GM18502 (cell line): Measurements from ENCODE around the gene WEE1.
A peak's percentile ranks its signal among the peaks of the same experiment; 100 is the strongest.

ENCODE experiments used
- ATAC-seq: cut with Tn5 transposase; IDR thresholded peaks from one replicate; pipeline ENCODE4 v1.9.1; 2021; ENCODE audit warnings: mild to moderate bottlenecking; ENCODE audit not compliant: unreplicated experiment, poor library complexity

Gene WEE1

DNA sequence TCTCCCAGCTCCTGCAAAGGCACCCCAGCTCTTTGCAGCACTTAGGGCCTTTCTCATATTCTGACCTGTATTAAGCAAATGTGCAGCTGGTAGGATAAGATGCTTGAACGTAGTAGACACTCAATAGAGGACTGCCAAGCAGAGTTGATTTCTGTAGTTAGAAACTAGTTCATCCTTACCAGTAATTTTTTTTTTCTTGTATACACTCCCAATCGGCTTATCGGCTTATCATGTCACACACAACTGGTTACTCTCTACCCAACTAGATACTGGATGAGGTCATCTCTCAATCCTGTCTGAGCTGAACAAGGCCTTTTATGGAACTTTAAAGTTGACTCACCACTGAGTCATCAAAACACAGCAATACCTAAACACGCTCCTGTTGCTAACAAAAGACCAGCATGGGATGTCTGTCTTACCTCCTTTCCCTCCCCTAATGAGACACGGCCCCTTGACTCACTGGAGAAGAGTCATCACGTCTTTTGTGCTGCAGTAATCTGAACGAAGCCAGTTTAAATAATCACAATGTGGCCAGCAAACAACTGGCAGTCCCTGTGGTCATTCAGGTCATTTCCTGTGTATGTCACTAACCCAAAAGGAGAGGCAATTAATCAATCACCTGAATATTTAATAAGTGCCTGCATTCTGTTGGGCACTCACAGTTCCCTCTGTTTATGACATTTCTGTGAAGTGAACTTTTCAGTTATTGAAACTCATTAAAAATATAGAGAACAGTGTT is 7.5 kb upstream of the WEE1 start:
- peak; percentile 93 for ATAC-seq

- no peak for ATAC-seq
Measured at GRCh38 chr11:9566561-9567063, 6.9 kb upstream of the WEE1 start.

GRCh38 chr11:9567401-9567800 is 6.1 kb upstream of the WEE1 start:
- no peak for ATAC-seq

GRCh38 chr11:9568161-9568853 is 5.2 kb upstream of the WEE1 start:
- ATAC-seq = no peak

- no peak for ATAC-seq
Measured at GRCh38 chr11:9568854-9569587, 4.4 kb upstream of the WEE1 start.

DNA sequence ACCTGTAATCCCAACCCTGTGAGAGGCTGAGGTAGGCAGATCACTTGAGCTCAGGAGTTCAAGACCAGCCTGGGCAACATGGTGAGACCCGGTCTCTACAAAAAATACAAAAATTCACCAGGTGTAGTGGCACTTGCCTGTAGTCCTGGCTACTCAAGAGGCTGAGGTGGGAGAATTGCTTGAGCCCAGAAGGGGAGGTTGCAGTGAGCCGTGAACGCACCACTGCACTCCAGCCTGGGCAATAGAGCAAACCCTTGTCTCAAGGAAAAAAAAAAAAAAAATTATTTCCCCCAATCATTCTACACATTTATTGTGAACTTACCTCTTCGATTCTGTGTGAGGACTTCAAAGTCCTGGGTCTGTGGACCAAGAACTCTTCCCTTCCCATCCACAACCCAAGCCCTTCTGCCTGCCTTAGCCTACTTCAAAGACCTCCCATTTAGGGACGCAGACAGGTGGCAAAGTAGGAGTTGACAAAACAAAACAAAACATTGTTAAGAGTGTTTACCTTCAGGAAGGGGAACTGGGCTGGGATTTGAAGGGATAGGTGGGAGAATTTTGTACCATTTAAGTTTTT is 3.8 kb upstream of the WEE1 start:
- no peak for ATAC-seq

GRCh38 chr11:9570313-9571025 is 3.0 kb upstream of the WEE1 start:
- no peak for ATAC-seq

GRCh38 chr11:9571071-9571762 is 2.3 kb upstream of the WEE1 start:
- ATAC-seq = no peak

GRCh38 chr11:9571763-9572115 is 1.7 kb upstream of the WEE1 start:
- no peak for ATAC-seq

DNA sequence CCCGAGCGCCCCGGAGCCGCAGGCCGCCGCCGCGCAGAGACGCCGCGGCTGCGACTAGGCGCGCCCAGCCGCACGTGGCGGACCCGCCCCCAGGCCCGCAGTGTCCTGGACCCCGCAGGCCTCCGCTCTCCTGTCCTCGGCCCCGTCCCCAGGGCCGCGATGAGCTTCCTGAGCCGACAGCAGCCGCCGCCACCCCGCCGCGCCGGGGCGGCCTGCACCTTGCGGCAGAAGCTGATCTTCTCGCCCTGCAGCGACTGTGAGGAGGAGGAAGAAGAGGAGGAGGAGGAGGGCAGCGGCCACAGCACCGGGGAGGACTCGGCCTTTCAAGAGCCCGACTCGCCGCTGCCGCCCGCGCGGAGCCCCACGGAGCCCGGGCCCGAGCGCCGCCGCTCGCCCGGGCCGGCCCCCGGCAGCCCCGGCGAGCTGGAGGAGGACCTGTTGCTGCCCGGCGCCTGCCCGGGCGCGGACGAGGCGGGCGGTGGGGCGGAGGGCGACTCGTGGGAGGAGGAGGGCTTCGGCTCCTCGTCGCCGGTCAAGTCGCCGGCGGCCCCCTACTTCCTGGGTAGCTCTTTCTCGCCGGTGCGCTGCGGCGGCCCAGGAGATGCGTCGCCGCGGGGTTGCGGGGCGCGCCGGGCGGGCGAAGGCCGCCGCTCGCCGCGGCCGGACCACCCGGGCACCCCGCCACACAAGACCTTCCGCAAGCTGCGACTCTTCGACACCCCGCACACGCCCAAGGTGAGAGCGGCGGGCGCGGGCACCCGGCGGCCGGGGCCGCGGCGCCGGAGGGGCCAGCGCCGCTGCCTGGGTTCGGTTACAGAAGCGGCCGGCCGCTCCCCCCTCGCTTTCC is 528 bp downstream of the WEE1 start:
- ATAC-seq = peak; percentile 38

DNA sequence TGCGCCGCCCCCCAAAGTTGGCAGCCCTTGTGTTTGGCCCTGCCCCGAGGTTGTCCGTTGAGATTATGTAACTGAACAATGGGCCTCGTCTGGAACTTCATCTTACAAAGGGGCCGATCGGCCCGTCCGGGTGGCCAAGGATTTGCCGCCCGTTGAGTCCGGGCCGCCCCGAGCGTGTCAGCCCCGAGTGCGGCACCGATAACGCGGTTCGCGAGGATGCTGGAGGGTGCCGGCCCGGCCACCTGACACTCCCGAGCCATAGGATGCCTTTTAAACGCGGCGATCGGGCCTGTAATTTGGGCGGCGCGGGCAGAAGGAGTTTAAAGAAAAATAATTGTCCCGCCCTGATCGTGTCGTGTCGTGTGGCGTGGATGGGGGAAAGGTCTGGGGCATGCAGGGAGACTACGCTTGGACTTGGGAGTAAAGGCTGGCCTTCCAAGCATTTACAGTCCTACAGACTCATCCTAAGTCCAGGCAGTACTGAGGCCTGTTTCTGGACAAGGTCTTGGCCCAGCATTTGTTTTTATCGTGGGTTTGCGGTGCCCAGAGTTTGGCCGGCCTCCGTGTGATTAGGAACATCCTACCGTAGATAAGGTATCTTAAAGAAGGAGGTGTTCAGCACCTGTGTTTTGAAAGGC is 1.3 kb downstream of the WEE1 start:
- ATAC-seq = no peak

DNA sequence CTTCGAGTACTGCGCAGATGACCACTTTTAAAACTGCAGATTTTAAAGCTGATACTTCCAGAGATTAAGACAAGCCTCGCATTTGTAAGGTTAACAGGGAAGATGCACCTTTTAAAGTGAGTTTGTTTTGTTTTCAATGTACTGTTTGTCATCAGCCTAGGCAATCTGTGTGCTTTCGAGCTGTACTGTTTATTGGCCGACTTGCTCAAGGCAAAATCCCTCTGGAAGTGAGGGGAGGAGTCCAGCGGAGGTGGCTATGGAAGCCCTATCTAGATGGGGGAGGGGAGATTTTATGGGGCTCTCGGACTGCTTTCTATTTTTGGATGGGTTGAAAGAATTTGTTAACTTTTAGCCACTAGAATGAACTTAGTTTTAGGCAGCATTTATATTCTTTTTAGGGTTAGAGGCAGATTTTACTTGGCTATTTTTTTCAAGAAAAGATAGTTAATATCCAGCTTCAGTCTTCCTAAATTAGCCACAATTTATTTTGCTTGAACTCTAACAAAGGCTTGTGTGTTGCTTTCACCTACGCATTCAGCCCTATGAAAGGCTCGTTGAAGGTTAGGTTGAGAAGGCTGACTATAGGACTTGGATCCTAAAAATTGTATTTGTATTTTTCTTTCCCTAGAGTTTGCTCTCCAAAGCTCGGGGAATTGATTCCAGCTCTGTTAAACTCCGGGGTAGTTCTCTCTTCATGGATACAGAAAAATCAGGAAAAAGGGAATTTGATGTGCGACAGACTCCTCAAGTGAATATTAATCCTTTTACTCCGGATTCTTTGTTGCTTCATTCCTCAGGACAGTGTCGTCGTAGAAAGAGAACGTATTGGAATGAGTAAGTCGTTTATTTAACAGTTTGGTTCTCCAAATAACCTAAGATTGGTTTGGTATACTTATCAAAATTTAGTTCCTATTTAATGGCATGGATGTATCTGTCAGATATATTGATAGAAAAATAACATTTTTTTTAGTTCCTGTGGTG is 2.1 kb downstream of the WEE1 start:
- ATAC-seq = no peak

- ATAC-seq = no peak
Measured at GRCh38 chr11:9576701-9577381, 3.4 kb downstream of the WEE1 start.

DNA sequence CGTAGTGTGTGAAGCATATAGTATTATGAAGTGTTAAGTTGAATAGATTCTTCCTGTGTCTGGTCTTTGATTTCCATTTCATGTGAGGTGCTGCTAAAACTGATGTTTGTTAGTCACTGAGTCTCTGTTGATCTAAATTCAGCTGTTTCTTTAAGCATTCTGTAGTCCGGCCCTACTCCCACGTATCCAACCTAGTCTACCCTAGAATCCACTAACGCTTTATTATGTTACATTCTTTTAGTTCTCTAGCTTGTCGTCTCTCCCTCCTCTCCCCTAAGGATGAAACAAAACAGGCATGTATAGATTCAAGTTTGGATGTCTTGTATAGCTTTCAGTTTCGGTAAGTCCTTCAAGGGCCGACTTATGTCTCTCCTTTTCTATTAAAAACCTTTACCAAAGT is 4.1 kb downstream of the WEE1 start:
- ATAC-seq = no peak

DNA sequence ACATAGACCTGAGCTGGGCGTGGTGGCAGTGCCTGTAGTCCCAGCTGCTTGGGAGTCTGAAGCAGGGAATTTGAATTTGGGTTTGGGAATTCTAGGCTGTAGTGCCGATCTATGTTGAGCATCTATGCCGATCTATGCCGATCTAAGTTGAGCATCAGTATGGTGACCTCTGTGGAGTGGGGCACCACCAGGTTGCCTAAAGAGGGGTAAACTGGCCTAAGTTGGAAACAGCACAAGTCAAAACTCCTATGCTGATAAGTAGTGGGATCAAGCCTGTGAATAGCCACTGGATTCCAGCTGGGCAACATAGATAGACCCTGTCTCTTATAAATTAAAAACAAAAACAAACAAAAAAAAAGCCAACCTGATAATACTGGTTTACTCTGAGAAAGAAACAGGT is 7.4 kb downstream of the WEE1 start:
- ATAC-seq = no peak

DNA sequence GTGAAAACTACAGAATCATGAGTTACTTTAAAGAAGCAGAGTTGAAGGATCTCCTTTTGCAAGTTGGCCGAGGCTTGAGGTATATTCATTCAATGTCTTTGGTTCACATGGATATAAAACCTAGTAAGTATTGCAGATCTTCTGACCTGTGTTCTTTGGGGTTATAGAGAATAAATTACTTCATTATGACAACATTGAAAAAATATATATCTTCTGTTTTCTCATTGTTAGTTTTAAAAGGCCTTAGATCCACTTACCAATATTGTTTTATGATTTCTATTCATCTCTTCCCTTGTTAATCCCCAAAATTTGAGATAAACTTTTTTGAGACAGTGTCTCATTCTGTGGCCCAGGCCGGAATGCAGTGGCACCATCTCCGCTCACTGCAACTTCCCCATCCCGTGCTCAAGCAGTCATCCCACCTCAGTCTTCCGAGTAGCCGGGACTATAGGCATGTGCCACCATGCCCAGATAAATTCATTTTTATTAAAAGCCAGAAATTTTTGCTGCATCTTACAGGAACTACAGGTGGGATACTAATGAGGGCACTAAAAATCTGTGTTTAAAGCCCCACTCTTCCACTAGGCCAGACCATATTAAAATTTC is 8.2 kb downstream of the WEE1 start:
- no peak for ATAC-seq
